DND-41 (cell line): ENCODE results near the gene TARDBP.

Experiments used
- EZH2 ChIP-seq: IDR thresholded peaks from 3 replicates; pipeline ENCODE4 v1.6.1; 2012; ENCODE audit warnings: borderline replicate concordance, low read depth, mild to moderate bottlenecking, moderate library complexity, low read length, inconsistent platforms; ENCODE audit not compliant: severe bottlenecking
- TF ChIP-seq, protein P1 (sequence below): IDR thresholded peaks from 2 replicates; pipeline ENCODE4 v1.5.1; 2012; ENCODE audit warnings: borderline replicate concordance, low read length, moderate library complexity, mild to moderate bottlenecking; ENCODE audit not compliant: poor library complexity, severe bottlenecking; ENCODE audit errors: extremely low read depth

DNA sequence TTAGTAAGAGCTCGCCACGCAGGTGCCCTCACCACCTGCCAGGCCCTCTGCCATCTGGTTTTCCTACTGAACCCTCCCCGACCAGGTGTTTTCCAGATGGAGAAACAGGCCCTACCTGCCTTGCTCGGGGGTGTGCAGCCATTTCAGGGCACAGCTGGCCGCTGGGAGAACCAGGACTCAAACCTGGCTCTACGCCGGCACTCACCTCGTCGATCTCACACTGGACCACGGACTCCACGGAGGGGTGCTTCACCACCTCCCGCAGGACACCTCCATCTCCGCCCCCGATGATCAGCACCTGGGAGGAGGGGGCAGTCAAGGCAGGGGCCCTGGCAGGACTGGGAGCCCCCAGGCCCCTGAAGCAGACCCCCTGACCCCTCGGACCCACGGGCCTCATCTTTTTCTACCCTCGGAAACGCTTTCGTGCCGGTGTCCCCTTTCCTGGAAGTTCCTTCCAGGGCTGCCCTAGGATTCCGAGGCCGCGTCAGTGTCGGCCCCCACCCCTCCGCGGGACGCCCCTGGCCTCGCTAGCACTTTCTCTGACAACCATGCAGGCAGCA lies 46.2 kb downstream of the TARDBP start:
- TF ChIP-seq, protein P1, sequence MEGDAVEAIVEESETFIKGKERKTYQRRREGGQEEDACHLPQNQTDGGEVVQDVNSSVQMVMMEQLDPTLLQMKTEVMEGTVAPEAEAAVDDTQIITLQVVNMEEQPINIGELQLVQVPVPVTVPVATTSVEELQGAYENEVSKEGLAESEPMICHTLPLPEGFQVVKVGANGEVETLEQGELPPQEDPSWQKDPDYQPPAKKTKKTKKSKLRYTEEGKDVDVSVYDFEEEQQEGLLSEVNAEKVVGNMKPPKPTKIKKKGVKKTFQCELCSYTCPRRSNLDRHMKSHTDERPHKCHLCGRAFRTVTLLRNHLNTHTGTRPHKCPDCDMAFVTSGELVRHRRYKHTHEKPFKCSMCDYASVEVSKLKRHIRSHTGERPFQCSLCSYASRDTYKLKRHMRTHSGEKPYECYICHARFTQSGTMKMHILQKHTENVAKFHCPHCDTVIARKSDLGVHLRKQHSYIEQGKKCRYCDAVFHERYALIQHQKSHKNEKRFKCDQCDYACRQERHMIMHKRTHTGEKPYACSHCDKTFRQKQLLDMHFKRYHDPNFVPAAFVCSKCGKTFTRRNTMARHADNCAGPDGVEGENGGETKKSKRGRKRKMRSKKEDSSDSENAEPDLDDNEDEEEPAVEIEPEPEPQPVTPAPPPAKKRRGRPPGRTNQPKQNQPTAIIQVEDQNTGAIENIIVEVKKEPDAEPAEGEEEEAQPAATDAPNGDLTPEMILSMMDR: no peak
- no peak for TF ChIP-seq EZH2
